Smooth muscle cell (in vitro differentiated cells): ENCODE results near the gene UGT1A6. TPM values are rescaled to one million over a fixed set of nuclear protein-coding genes. Genes with fewer than 3 reads are reported as not detected.

Source experiments
- DNase-seq: peaks from one replicate; lab custom pipeline; 2025; ENCODE audit not compliant: unreplicated experiment; lab: John Stamatoyannopoulos, UW
- H2AFZ ChIP-seq: fragments of 200-600 bp; sonication (generic); 2 replicates; pipeline ENCODE4 v1.6.0; 2016; ENCODE audit warnings: antibody characterized with exemption, low read depth, mild to moderate bottlenecking
- H3F3A ChIP-seq: fragments of 200-600 bp; sonication (generic); 2 replicates; pipeline ENCODE4 v1.6.0; 2017; ENCODE audit warnings: antibody characterized with exemption, low read depth
- H3K27ac ChIP-seq: fragments of 200-600 bp; sonication (generic); 2 replicates; pipeline ENCODE4 v1.5.1; 2016; ENCODE audit warnings: low read depth, mild to moderate bottlenecking
- H3K27me3 ChIP-seq: fragments of 200-600 bp; sonication (generic); 2 replicates; pipeline ENCODE4 v1.6.1; 2016; ENCODE audit warnings: low read depth, mild to moderate bottlenecking
- H3K36me3 ChIP-seq: fragments of 200-600 bp; sonication (generic); 2 replicates; pipeline ENCODE4 v1.5.1; 2016; ENCODE audit warnings: low read depth
- H3K4me1 ChIP-seq: fragments of 200-600 bp; sonication (generic); 2 replicates; pipeline ENCODE4 v1.5.1; 2016; ENCODE audit warnings: low read depth
- H3K4me2 ChIP-seq: fragments of 200-600 bp; sonication (generic); 2 replicates; pipeline ENCODE4 v1.6.0; 2016; ENCODE audit warnings: mild to moderate bottlenecking
- H3K4me3 ChIP-seq: fragments of 200-600 bp; sonication (generic); 2 replicates; pipeline ENCODE4 v1.5.1; 2016; ENCODE audit warnings: mild to moderate bottlenecking
- H3K79me2 ChIP-seq: fragments of 200-600 bp; sonication (generic); 2 replicates; pipeline ENCODE4 v1.6.0; 2016; ENCODE audit warnings: low read depth, mild to moderate bottlenecking
- H3K9ac ChIP-seq: fragments of 200-600 bp; sonication (generic); 2 replicates; pipeline ENCODE4 v1.6.0; 2016; ENCODE audit warnings: low read depth
- H3K9me3 ChIP-seq: fragments of 200-600 bp; sonication (generic); replicated peaks from 2 replicates; pipeline ENCODE4 v1.5.1; 2016; ENCODE audit warnings: low read depth
- H4K20me1 ChIP-seq: fragments of 200-600 bp; sonication (generic); 2 replicates; pipeline ENCODE4 v1.6.0; 2016; ENCODE audit warnings: low read depth
- CTCF ChIP-seq: fragments of 200-600 bp; sonication (generic); IDR thresholded peaks from 2 replicates; pipeline ENCODE4 v1.5.1; 2017; ENCODE audit warnings: borderline replicate concordance, mild to moderate bottlenecking, antibody characterized with exemption; ENCODE audit not compliant: insufficient read depth, poor library complexity, severe bottlenecking
- WGBS: methylation state at CpG from one replicate; pipeline ENCODE4 v1.1.7; 2016; ENCODE audit warnings: low lambda C conversion rate; 5-methylcytosine and 5-hydroxymethylcytosine counted together
- polyA plus RNA-seq: library from polyadenylated mRNA; unstranded; fragments of >200 nt; fragmentation: Nextera tagmentation; extraction: Ambion mirVana; gene quantifications from 2 replicates; pipeline ENCODE4 v1.2.1, GENCODE V29; 2016
- total RNA-seq: library from RNA; depleted of rRNA; stranded (reverse); fragments of >200 nt; gene quantifications from 2 replicates; pipeline ENCODE4 v1.2.3, GENCODE V29; 2014

The UGT1A6 gene
- total and polyA plus RNA-seq, 2 experiments from 2014 or later: 0.63 TPM; not detected in 1

GRCh38 chr2:233671290-233672161 is 21.2 kb upstream of the UGT1A6 start, which contains the start of gene UGT1A9:
UGT1A9 (plus strand) TSS chr2:233671898; CDS start chr2:233671935, 37 bp downstream.
- Histone ChIP-seq H3K27ac (no peak within 1 kb of the TSS), H3K36me3 (no peaks in the 10 kb centered on the region), H3K9ac (no peak within 1 kb of the TSS), H3F3A (no peaks in the 10 kb centered on the region), H3K79me2 (no peaks in the 10 kb centered on the region), H2AFZ (no peak within 1 kb of the TSS), H3K4me3 (no peak within 1 kb of the TSS), H3K9me3 (no peaks in the 10 kb centered on the region), H3K4me2 (no peak within 1 kb of the TSS), H3K4me1 (no peaks in the 10 kb centered on the region), H4K20me1 (no peaks in the 10 kb centered on the region), H3K27me3 (no peaks in the 10 kb centered on the region)
- WGBS: 90% methylated on average over 5 of the region's 5 CpGs
- TF ChIP-seq CTCF: no peak
- DNase-seq: no peak

- TF ChIP-seq CTCF: no peak
- WGBS: 98% methylated on average over 3 of the region's 3 CpGs
- no peaks in the 10 kb centered on the region for H3K36me3 ChIP-seq
Measured at GRCh38 chr2:233672886-233673285, 19.8 kb upstream of the UGT1A6 start.

GRCh38 chr2:233673896-233674295 is 18.8 kb upstream of the UGT1A6 start:
- Histone ChIP-seq H3K4me3 (no peak overlapping the region), H3K36me3 (no peaks in the 10 kb centered on the region), H3K79me2 (no peaks in the 10 kb centered on the region), H3K9ac (no peak overlapping the region), H3K9me3 (no peaks in the 10 kb centered on the region), H3K27ac (no peak overlapping the region), H3K4me2 (no peak overlapping the region), H2AFZ (no peak overlapping the region), H3F3A (no peaks in the 10 kb centered on the region), H4K20me1 (no peaks in the 10 kb centered on the region), H3K4me1 (no peaks in the 10 kb centered on the region), H3K27me3 (no peaks in the 10 kb centered on the region)
- TF ChIP-seq CTCF: no peak
- no peak for DNase-seq

More at GRCh38 chr2:233672886-233673285, 19.8 kb upstream of the UGT1A6 start:
- Histone ChIP-seq H3K27me3 (no peaks in the 10 kb centered on the region), H3K27ac (no peak overlapping the region), H4K20me1 (no peaks in the 10 kb centered on the region), H3K9me3 (no peaks in the 10 kb centered on the region), H2AFZ (no peak overlapping the region), H3K4me1 (no peaks in the 10 kb centered on the region), H3K4me3 (no peak overlapping the region), H3K79me2 (no peaks in the 10 kb centered on the region), H3K9ac (no peak overlapping the region), H3F3A (no peaks in the 10 kb centered on the region), H3K4me2 (no peak overlapping the region)
- DNase-seq: no peak
